ENCODE data around the gene IGHMBP2. TPM values are rescaled to one million over a fixed set of nuclear protein-coding genes. Genes with fewer than 3 reads are reported as not detected.

The IGHMBP2 gene
- total RNA-seq, 1 donor from 2014 or later, result 20.3 TPM

GRCh38 chr11:68935516-68936357, 32.0 kb downstream of the IGHMBP2 start:
- no peak for DNase-seq
- intact Hi-C loops (cut with DNase I), result no loop called here

GRCh38 chr11:68936358-68936636, 32.6 kb downstream of the IGHMBP2 start:
- H3K9me3 ChIP-seq, result no peaks in the 10 kb centered on the region
- H3K27me3 ChIP-seq, result no peaks in the 10 kb centered on the region
- peaks cover 64% of the 10 kb centered on the region for H3K36me3 ChIP-seq
- no peaks in the 10 kb centered on the region for H3K4me1 ChIP-seq
- TF ChIP-seq, protein P1, sequence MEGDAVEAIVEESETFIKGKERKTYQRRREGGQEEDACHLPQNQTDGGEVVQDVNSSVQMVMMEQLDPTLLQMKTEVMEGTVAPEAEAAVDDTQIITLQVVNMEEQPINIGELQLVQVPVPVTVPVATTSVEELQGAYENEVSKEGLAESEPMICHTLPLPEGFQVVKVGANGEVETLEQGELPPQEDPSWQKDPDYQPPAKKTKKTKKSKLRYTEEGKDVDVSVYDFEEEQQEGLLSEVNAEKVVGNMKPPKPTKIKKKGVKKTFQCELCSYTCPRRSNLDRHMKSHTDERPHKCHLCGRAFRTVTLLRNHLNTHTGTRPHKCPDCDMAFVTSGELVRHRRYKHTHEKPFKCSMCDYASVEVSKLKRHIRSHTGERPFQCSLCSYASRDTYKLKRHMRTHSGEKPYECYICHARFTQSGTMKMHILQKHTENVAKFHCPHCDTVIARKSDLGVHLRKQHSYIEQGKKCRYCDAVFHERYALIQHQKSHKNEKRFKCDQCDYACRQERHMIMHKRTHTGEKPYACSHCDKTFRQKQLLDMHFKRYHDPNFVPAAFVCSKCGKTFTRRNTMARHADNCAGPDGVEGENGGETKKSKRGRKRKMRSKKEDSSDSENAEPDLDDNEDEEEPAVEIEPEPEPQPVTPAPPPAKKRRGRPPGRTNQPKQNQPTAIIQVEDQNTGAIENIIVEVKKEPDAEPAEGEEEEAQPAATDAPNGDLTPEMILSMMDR (IDR thresholded peaks at IDR 0.05), result no peak
- ATAC-seq (no peak), DNase-seq (no peak)
- H3K4me3 ChIP-seq, result no peak overlapping the region
- intact Hi-C loops (cut with DNase I), result no loop called here
- no peak overlapping the region for H3K27ac ChIP-seq

More at GRCh38 chr11:68935516-68936357, 32.0 kb downstream of the IGHMBP2 start:
- Histone ChIP-seq H3K27me3 (no peaks in the 10 kb centered on the region), H3K4me3 (no peak overlapping the region), H3K4me1 (no peaks in the 10 kb centered on the region), H3K9me3 (no peaks in the 10 kb centered on the region), H3K36me3 (peaks cover 70% of the 10 kb centered on the region), H3K27ac (no peak overlapping the region)
- no peak for ATAC-seq
- TF ChIP-seq, protein P1 (IDR thresholded peaks at IDR 0.05), result no peak

DNA sequence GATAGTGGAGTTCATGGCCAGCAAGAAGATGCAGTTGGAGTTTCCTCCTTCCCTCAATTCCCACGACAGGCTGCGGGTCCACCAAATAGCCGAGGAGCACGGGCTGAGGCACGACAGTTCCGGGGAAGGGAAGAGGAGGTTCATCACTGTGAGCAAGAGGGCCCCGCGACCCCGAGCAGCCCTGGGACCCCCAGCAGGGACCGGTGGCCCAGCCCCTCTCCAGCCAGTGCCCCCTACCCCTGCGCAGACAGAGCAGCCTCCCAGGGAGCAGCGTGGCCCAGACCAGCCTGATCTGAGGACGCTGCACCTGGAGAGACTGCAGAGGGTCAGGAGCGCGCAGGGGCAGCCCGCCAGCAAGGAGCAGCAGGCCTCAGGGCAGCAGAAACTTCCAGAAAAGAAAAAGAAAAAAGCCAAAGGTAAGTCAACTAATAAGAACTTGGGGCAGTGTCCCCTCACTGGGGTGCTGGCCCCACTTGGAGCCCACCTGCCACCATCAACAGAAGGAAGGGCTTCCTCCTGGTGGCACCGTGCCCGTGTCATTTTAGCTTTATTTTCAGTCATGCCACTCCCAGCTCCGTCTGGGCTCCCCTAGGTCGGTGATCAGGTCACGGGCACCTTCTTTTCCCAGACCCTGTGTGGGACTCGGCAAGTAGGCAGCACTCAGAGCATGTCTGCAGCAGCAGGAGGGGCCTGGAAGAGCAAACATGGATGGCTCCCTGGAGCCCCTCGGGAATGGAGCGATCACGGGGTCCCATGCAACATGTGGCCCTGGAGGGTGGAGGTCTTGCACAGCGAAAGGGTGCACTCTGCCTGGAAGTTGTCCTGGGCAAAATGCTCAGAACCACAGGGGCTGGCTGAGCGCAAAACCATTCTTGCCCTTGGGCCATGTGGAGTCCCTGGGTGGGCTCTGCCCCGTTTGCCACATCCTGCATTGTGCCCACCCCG, 33.3 kb downstream of the IGHMBP2 start:
- no peak for ATAC-seq
- no peak for DNase-seq
- Histone ChIP-seq H3K4me1 (no peaks in the 10 kb centered on the region), H3K4me3 (no peak overlapping the region), H3K27me3 (no peaks in the 10 kb centered on the region), H3K36me3 (peaks cover 62% of the 10 kb centered on the region), H3K9me3 (no peaks in the 10 kb centered on the region), H3K27ac (no peak overlapping the region)
- TF ChIP-seq, protein P1 (IDR thresholded peaks at IDR 0.05), result no peak
- intact Hi-C loops (cut with DNase I), result no loop called here

GRCh38 chr11:68938088-68938487, 34.4 kb downstream of the IGHMBP2 start:
- intact Hi-C loops (cut with DNase I), result no loop called here
- H3K27me3 ChIP-seq, result no peaks in the 10 kb centered on the region
- no peak overlapping the region for H3K4me3 ChIP-seq
- no peaks in the 10 kb centered on the region for H3K4me1 ChIP-seq
- no peak overlapping the region for H3K27ac ChIP-seq
- TF ChIP-seq, protein P1 (IDR thresholded peaks at IDR 0.05), result no peak
- ATAC-seq (no peak), DNase-seq (no peak)
- H3K36me3 ChIP-seq, result peaks cover 62% of the 10 kb centered on the region
- H3K9me3 ChIP-seq, result no peaks in the 10 kb centered on the region

DNA sequence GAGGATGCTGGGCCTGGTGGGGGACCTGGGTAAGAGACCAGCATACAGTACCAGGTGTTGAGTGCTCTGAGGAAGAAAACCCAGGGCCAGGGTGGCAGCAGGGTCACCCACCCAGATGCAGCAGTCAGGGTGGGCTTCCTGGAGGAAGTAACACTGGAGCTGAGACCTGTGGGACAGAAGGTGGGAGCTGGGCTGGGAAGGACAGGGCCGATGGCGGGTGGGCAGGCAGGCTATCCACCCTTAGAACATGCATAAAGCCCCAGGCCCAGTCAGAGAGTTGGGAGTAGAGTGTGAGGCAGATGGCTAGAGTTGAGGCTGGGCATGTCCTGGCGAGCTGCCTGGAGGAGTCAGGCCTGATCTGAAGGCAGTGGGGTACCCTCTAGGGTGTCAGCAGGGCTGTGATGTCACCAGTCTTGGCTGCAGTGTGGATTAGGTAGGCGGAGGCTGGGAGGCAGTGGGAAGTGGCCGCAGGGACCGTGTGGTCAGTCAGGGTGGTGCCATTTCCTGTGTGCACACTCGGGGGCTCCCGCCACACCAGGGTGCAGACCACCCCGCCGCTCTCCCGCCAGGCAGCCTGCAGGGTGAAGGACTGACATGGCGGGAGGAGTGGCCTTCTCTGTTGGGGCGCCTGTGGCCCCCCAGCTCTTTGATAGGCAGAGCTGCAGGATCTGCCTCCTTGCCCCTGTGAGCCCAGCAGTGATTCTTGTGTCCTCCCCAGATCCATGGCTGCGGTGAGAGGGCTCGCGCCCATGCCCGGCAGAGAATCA, 35.3 kb downstream of the IGHMBP2 start:
- Histone ChIP-seq H3K36me3 (peaks cover 54% of the 10 kb centered on the region), H3K4me1 (no peaks in the 10 kb centered on the region), H3K9me3 (no peaks in the 10 kb centered on the region), H3K27me3 (no peaks in the 10 kb centered on the region), H3K4me3 (no peak overlapping the region), H3K27ac (no peak overlapping the region)
- DNase-seq (no peak), ATAC-seq (no peak)
- TF ChIP-seq, protein P1 (IDR thresholded peaks at IDR 0.05), result no peak
- intact Hi-C loops (cut with DNase I), result no loop called here
